ENCODE data around the gene HEY2. TPM values are rescaled to one million over a fixed set of nuclear protein-coding genes. Genes with fewer than 3 reads are reported as not detected.
A peak's percentile ranks its signal among the peaks of the same experiment; 100 is the strongest.

Gene HEY2
- total RNA-seq, 2 donors from 2014 or later: 1.0 to 5.3 TPM

- H3K4me1 ChIP-seq (replicated peaks): no peaks in the 10 kb centered on the region
- H3K36me3 ChIP-seq: no peaks in the 10 kb centered on the region
- H3K27ac ChIP-seq: no peak overlapping the region
- intact Hi-C loops (cut with DNase I): no loop called here
- 37% methylated on average over 5 of the region's 5 CpGs for WGBS
- H3K27me3 ChIP-seq (replicated peaks; ENCODE audit: insufficient read depth): no peaks in the 10 kb centered on the region
- peak; percentile 12 for DNase-seq (ENCODE audit: low spot score)
- H3K4me3 ChIP-seq: no peak overlapping the region
- peak; percentile 34 for TF ChIP-seq POLR2AphosphoS5 (IDR thresholded peaks at IDR 0.05)
- no peak for TF ChIP-seq POLR2A (IDR thresholded peaks at IDR 0.05)
- H3K9me3 ChIP-seq: no peaks in the 10 kb centered on the region
Measured at GRCh38 chr6:125742464-125743120, 6.8 kb upstream of the HEY2 start.

- H3K27ac ChIP-seq: no peak overlapping the region
- no peaks in the 10 kb centered on the region for H3K4me1 ChIP-seq (replicated peaks)
- no peaks in the 10 kb centered on the region for H3K27me3 ChIP-seq (replicated peaks; ENCODE audit: insufficient read depth)
- TF ChIP-seq POLR2A (IDR thresholded peaks at IDR 0.05) (no peak), POLR2AphosphoS5 (IDR thresholded peaks at IDR 0.05) (no peak)
- TF ChIP-seq, protein P1, sequence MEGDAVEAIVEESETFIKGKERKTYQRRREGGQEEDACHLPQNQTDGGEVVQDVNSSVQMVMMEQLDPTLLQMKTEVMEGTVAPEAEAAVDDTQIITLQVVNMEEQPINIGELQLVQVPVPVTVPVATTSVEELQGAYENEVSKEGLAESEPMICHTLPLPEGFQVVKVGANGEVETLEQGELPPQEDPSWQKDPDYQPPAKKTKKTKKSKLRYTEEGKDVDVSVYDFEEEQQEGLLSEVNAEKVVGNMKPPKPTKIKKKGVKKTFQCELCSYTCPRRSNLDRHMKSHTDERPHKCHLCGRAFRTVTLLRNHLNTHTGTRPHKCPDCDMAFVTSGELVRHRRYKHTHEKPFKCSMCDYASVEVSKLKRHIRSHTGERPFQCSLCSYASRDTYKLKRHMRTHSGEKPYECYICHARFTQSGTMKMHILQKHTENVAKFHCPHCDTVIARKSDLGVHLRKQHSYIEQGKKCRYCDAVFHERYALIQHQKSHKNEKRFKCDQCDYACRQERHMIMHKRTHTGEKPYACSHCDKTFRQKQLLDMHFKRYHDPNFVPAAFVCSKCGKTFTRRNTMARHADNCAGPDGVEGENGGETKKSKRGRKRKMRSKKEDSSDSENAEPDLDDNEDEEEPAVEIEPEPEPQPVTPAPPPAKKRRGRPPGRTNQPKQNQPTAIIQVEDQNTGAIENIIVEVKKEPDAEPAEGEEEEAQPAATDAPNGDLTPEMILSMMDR (IDR thresholded peaks at IDR 0.05): no peak
- H3K4me3 ChIP-seq: no peak overlapping the region
- intact Hi-C loops (cut with DNase I): no loop called here
- 91% methylated on average over 2 of the region's 2 CpGs for WGBS
- no peaks in the 10 kb centered on the region for H3K9me3 ChIP-seq
- DNase-seq (ENCODE audit: low spot score): no peak
- no peaks in the 10 kb centered on the region for H3K36me3 ChIP-seq
Measured at GRCh38 chr6:125743604-125744003, 5.8 kb upstream of the HEY2 start.

GRCh38 chr6:125745281-125746018 lies 4.0 kb upstream of the HEY2 start:
- TF ChIP-seq POLR2AphosphoS5 (IDR thresholded peaks at IDR 0.05) (no peak), POLR2A (IDR thresholded peaks at IDR 0.05) (no peak)
- TF ChIP-seq, protein P1 (IDR thresholded peaks at IDR 0.05): no peak
- no peaks in the 10 kb centered on the region for H3K27me3 ChIP-seq (replicated peaks; ENCODE audit: insufficient read depth)
- WGBS: 75% methylated on average over 6 of the region's 6 CpGs
- H3K36me3 ChIP-seq: no peaks in the 10 kb centered on the region
- intact Hi-C loops (cut with DNase I): no loop called here
- H3K9me3 ChIP-seq: no peaks in the 10 kb centered on the region
- peaks cover 4% of the 10 kb centered on the region for H3K4me1 ChIP-seq (replicated peaks)
- no peak overlapping the region for H3K27ac ChIP-seq
- H3K4me3 ChIP-seq: no peak overlapping the region
- no peak for DNase-seq (ENCODE audit: low spot score)

DNA sequence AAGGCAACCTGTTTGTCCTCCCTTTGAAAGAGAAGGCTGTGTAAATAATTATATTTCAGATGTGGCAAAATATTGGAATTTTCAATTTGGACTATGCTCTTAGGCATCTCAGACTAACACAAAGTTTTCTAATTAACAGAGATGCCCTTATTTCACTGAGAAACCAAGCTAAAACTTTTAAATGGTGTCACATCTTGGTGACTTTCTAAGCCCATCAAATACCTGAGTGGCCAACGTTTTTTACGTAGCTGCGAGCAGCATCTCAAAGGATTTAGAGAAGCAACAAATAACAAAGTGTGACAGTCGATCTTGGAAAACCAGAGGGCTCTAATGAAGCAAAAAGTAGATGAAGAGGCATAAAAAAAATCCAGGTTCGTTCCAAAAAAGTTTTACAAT lies 3.4 kb upstream of the HEY2 start:
- no peaks in the 10 kb centered on the region for H3K36me3 ChIP-seq
- peaks cover 4% of the 10 kb centered on the region for H3K4me1 ChIP-seq (replicated peaks)
- H3K27ac ChIP-seq: no peak overlapping the region
- TF ChIP-seq, protein P1 (IDR thresholded peaks at IDR 0.05): no peak
- DNase-seq (ENCODE audit: low spot score): no peak
- 68% methylated on average over 5 of the region's 5 CpGs for WGBS
- H3K4me3 ChIP-seq: no peak overlapping the region
- H3K27me3 ChIP-seq (replicated peaks; ENCODE audit: insufficient read depth): no peaks in the 10 kb centered on the region
- no peaks in the 10 kb centered on the region for H3K9me3 ChIP-seq
- intact Hi-C loops (cut with DNase I): no loop called here

DNA sequence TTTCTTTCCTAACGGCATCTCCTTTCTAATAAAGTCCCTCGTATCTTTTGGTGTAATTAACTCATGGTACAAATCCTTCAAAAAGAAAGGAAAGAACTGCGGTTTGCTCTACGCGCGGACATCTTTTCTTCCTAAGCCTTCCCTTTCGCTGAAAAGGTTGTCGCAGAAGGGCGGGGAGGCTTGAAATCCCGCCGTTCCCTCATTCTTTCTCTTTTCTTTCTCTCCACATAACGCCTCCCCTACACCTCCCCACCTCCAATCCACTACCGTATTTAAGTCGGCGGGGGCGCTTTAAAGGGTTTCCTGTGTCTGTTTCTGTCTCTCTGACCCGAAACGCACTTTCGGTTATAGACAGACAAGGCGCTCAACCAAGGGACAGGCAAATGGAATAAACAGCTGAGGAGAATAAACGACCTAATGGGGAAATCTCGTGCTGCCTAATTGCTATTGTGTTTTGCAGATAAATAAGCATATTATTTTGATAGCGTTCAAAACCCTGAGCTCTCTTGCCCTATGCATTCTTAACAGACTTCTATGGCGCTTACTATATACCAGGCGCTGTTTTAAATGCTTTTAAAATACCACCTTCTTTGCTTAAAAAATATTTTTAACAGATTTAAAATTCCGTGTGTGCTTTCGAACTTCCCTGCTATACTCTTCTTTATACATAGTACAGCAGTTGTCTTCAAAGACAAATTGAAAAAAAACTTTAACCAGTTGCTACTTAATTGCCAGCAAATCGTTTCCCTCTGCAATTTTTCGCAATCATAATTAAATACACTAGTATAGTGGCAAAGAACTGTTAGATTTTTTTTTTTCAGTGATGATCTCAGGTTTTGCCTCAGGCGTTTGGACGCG lies 2.5 kb upstream of the HEY2 start:
- TF ChIP-seq POLR2A (IDR thresholded peaks at IDR 0.05) (no peak), POLR2AphosphoS5 (IDR thresholded peaks at IDR 0.05) (no peak)
- TF ChIP-seq, protein P1 (IDR thresholded peaks at IDR 0.05): no peak
- 16% methylated on average over 32 of the region's 32 CpGs for WGBS
- Histone ChIP-seq H3K4me3 (peak overlapping the region; percentile 60 to 63), H3K27ac (peak overlapping the region; percentile 73 to 82), H3K9me3 (no peaks in the 10 kb centered on the region), H3K27me3 (replicated peaks; ENCODE audit: insufficient read depth) (no peaks in the 10 kb centered on the region), H3K4me1 (replicated peaks) (peaks cover 4% of the 10 kb centered on the region), H3K36me3 (no peaks in the 10 kb centered on the region)
- intact Hi-C loops (cut with DNase I): no loop called here
- DNase-seq (ENCODE audit: low spot score): peak; percentile 21

Data from prostate gland (tissue), 2 donors.